Liver (tissue), 3 donors: ENCODE data around the gene MYOM1.

Experiments used
- CTCF ChIP-seq: fragments of 150-350 bp; IDR thresholded peaks from 2 replicates; pipeline ENCODE4 v1.5.1; 2017; ENCODE audit warnings: improper control_type of control experiment, low read depth, low read length; ENCODE audit not compliant: missing input control
- JUND ChIP-seq, 2 donors: IDR thresholded peaks; 2 replicates each; pipeline ENCODE4 v1.6.1; 2016; ENCODE audit warnings: antibody characterized with exemption in 2 of 2
- RAD21 ChIP-seq, 2 donors: IDR thresholded peaks; 2 replicates each; pipeline ENCODE4 v1.6.1; 2016; ENCODE audit warnings: antibody characterized with exemption in 2 of 2, mild to moderate bottlenecking in 2 of 2
- REST ChIP-seq: IDR thresholded peaks from 2 replicates; pipeline ENCODE4 v1.6.1; 2016; ENCODE audit warnings: antibody characterized with exemption, mild to moderate bottlenecking
- SP1 ChIP-seq: IDR thresholded peaks from 2 replicates; pipeline ENCODE4 v1.6.1; 2018; ENCODE audit warnings: antibody characterized with exemption, mild to moderate bottlenecking
- TAF1 ChIP-seq: conservative IDR thresholded peaks from 2 replicates; pipeline ENCODE4 v1.6.1; 2016; ENCODE audit warnings: antibody characterized with exemption, mild to moderate bottlenecking
- donor health status: healthy.
- donor health status: healthy.

GRCh38 chr18:3193331-3193730, 26.4 kb downstream of the MYOM1 start:
- TF ChIP-seq CTCF = no peak
- TF ChIP-seq REST = no peak
- no peak for TF ChIP-seq SP1
- TF ChIP-seq RAD21 (IDR thresholded peaks at IDR 0.05) = no peak
- TF ChIP-seq TAF1 = no peak
- no peak for TF ChIP-seq JUND (IDR thresholded peaks at IDR 0.05)
